Small intestine (tissue), 7 donors: ENCODE data around the gene HHLA2. TPM values are rescaled to one million over a fixed set of nuclear protein-coding genes. Genes with fewer than 3 reads are reported as not detected.

Source experiments
- DNase-seq, 2 donors: peaks; one replicate each; pipeline versions ENCODE4 v3.0.0 to v3.0.0-alpha.2; 2013
- FAIRE-seq: peaks from 2 replicates; lab custom pipeline; 2012; peaks lifted over from hg19 to GRCh38; lab: Jason Lieb, UNC
- H3K27ac ChIP-seq, 3 donors: one replicate each; pipeline ENCODE4 v1.5.1; 2013; ENCODE audit warnings: low read length in 2 of 3, mild to moderate bottlenecking in 2 of 3, control low read depth in 1 of 3, inconsistent platforms in 1 of 3, low read depth in 1 of 3, moderate library complexity in 1 of 3
- H3K27me3 ChIP-seq, 3 donors: one replicate each; pipeline ENCODE4 v1.6.1; 2013; ENCODE audit warnings: low read length in 3 of 3, inconsistent platforms in 1 of 3; ENCODE audit not compliant: control insufficient read depth in 3 of 3, insufficient read depth in 3 of 3
- H3K36me3 ChIP-seq, 3 donors: one replicate each; pipeline ENCODE4 v1.6.1; 2013; ENCODE audit warnings: low read length in 3 of 3, inconsistent platforms in 1 of 3, low read depth in 1 of 3, mild to moderate bottlenecking in 1 of 3, moderate library complexity in 1 of 3; ENCODE audit not compliant: control insufficient read depth in 3 of 3, insufficient read depth in 2 of 3
- H3K4me1 ChIP-seq, 3 donors: one replicate each; pipeline ENCODE4 v1.6.1; 2013; ENCODE audit warnings: low read length in 2 of 3, inconsistent platforms in 1 of 3, low read depth in 1 of 3, mild to moderate bottlenecking in 1 of 3, moderate library complexity in 1 of 3; ENCODE audit not compliant: control insufficient read depth in 3 of 3, insufficient read depth in 2 of 3
- H3K4me3 ChIP-seq, 3 donors: one replicate each; pipeline ENCODE4 v1.5.1; 2013; ENCODE audit warnings: low read length in 3 of 3, control low read depth in 1 of 3, inconsistent platforms in 1 of 3, low read depth in 1 of 3, mild to moderate bottlenecking in 1 of 3, moderate library complexity in 1 of 3
- H3K9me3 ChIP-seq, 2 donors: one replicate each; pipeline ENCODE4 v1.6.1; 2013; ENCODE audit warnings: low read depth in 1 of 2, low read length in 1 of 2; ENCODE audit not compliant: control insufficient read depth in 2 of 2, insufficient read depth in 1 of 2
- WGBS, 3 donors: extraction: QIAGEN DNeasy Blood & Tissue Kit; methylation state at CpG; one replicate each; pipeline ENCODE4 v1.1.7; 2013; 5-methylcytosine and 5-hydroxymethylcytosine counted together
- polyA plus RNA-seq, 4 donors: library from polyadenylated mRNA; stranded (reverse) in 3 of 4; unstranded in 1 of 4; fragments of 200-250 nt in 3 of 4; fragments of 120-200 nt in 1 of 4; gene quantifications; one replicate each; pipeline versions ENCODE4 v1.2.1 to v1.2.3, GENCODE V29; 2013
- donor health status: healthy with polysubstance abuse.
- donor health status: control.
- donor health status: control.
- donor health status: Bipolar disorder and iron deficiency.
- donor health status: healthy.

HHLA2 gene
- polyA plus RNA-seq, 4 donors = 20.5 to 130 (median 91.0) TPM

DNA sequence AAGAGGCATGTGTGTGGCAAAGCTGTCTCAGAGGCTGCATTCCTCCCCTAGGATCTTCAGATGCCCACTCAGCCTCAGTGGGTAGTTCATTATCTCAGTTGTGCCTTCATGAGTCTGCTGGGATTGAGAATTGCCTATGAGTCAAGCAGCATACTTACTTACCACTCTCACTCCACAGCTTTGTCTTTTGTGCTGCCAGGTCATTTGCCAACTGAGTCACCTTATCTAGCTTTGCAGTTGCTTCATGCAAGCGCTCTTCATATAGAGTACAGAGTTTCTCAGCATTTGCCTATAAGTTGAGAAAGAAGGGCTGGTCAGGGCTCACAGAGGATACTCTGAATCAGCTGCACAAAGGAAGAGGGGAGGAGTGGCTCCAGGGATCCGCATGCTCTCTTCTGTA is 124.6 kb downstream of the HHLA2 start:
- 89 to 98% (median 95%) methylated on average over 2 of the region's 2 CpGs for WGBS, 3 donors
- DNase-seq = no peak
- no peaks in the 10 kb centered on the region for H3K9me3 ChIP-seq
- no peaks in the 10 kb centered on the region for H3K4me1 ChIP-seq
- H3K4me3 ChIP-seq = no peak overlapping the region
- no peaks in the 10 kb centered on the region for H3K27me3 ChIP-seq
- FAIRE-seq = no peak
- no peaks in the 10 kb centered on the region for H3K36me3 ChIP-seq
- H3K27ac ChIP-seq = no peak overlapping the region

Other genes starting within 250 kb of the HHLA2 start
- 10 to 100 TPM; 18.9 to 68.2 (median 48.2) TPM for gene CD47, start 205.5 kb upstream of the HHLA2 start, polyA plus RNA-seq
- gene IFT57, start 74.1 kb upstream of the HHLA2 start, polyA plus RNA-seq = 10 to 100 TPM in 3 of 4 donors, 1 to 10 TPM in 1; 8.1 to 23.1 (median 16.9) TPM
- under 1 TPM in 3 of 4 donors, not detected in 1; 0.27 to 0.48 (median 0.35) TPM for gene MYH15, start 214.0 kb downstream of the HHLA2 start, polyA plus RNA-seq